ENCODE results near the gene ABR.
A peak's percentile ranks its signal among the peaks of the same experiment; 100 is the strongest.
"Not testable (repeated sequence)": the region's sequence is repeated elsewhere in the genome, so short reads cannot be mapped to it uniquely, and the experiment has no call there.

The ABR gene

GRCh38 chr17:1112875-1113274 is 66.9 kb downstream of the ABR start:
- DNase-seq: no peak

DNA sequence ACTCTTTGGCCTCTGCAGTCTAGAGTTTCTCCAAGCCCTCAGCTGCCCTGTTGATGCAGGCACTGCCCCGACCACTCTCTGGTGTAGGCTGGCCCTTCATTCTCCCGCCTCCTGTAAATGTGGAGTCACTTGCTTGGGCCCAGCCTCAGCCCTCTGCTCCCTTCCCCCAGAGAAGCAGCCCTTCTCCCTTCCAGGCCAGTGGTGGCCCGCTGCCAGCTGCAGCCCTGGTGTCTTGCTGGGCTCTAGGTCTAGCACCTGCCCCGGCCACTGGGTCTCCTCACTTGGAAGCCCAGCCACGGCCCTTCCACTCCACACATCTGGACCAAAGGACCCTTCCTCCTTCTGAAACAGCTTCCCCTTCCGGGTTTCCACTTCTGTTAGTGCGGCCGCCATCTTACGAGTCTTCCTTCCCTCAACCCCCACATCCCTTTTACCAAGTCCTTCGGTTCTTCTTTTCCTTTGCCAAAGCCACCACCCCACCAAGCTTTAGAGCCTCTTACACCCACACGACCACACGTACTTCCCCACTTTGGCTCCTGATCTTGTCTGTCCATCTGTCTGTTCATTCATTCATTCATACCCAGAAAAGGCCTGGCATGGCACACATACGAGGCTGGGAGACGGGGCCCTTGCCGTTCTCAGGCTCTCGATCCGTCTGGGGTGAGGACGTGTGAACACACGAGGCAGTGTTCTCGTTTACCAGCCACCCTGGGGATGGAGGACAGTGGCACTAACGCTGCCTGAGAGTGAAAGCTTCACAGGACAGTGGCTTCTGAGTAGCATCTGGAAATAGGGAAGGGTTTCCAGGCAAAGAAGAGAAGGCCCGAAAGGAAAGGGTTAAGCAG is 68.0 kb downstream of the ABR start:
- peak in 1 of 2 experiments; percentile 37 for DNase-seq

GRCh38 chr17:1110862-1111598 is 68.8 kb downstream of the ABR start:
- peak in 1 of 2 experiments; percentile 46 for DNase-seq

GRCh38 chr17:1110541-1110861 is 69.3 kb downstream of the ABR start:
- DNase-seq: no peak

- DNase-seq: peak in 1 of 2 experiments; percentile 35
Measured at GRCh38 chr17:1109606-1110540, 69.9 kb downstream of the ABR start.

DNA sequence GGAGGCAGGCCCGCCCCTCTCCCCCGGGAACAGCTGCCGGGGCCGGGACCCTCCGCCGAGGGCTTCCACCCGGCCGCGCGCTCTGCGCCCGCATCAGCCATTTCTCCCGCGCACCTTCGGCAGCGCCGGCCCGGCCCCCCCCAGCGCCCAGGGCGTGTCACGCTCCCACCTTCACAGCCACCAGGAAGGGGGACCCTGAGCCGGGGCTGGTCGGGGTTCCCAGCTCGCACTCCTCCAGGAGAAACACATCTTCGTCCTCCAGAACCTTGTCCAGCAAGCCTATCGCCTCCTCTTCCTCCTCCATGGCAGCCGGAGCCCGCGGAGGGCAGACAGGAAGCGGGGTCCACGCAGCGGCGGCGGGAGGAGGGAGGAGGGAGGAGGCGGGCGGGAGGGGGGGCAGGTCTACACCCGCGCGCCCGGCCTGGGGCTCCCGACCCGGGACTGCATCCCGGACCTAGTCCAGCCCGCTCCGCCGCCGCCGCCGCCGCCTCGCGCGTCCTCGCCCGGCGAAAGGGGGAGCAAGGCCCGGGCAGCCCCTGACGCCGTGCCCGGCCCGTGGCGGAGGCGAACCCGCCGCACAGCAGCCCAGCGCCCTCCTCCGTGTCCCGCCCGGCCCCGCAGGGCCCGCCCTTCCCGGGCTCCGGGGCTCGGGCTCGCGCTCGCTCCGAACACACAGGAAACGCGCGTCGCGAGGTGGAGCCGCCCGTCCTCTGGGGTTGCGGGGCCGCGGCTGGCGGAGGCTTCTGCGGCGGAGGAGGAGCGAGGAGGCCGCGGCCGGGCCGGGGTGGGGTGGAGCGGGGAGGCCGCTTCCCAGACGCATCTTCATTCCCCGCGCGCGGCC is 70.8 kb downstream of the ABR start:
- peak in 1 of 2 experiments; percentile 35 for DNase-seq

- no peak for DNase-seq
Measured at GRCh38 chr17:1108478-1108764, 71.4 kb downstream of the ABR start.

DNA sequence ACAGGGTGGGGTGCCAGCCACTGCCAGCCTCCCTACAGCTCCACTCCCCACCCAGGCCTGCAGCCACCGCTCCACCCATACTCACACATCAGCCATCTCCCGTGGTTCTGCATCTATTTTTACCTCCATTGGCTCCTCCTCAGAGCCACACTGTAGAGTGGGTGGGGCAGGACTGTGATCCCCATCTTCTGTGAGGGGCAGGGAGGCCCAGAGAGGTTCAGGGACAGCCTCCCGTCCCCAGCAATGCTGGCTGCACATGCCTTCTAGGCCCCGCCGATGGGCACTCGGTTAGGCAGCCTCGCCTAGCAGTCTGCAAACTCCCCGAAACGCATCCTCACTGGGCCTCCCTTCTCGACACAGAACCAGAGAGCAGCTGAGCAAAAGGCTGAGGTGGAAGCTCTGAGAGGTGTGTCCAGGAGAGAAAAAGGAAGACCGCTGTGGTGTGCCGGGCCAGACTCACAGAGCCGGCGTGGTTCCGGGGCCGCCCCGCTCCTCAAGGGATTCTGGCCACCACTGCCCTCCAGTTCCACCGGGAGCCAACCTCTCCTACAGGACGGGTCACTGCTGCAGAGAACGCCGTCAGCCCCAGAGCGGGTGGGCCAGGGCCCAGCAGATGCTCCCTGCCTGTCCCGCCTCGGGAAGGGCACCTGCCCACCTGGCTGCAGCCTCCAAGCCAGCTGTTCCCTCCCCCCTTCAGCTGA is 71.9 kb downstream of the ABR start:
- DNase-seq: no peak

DNA sequence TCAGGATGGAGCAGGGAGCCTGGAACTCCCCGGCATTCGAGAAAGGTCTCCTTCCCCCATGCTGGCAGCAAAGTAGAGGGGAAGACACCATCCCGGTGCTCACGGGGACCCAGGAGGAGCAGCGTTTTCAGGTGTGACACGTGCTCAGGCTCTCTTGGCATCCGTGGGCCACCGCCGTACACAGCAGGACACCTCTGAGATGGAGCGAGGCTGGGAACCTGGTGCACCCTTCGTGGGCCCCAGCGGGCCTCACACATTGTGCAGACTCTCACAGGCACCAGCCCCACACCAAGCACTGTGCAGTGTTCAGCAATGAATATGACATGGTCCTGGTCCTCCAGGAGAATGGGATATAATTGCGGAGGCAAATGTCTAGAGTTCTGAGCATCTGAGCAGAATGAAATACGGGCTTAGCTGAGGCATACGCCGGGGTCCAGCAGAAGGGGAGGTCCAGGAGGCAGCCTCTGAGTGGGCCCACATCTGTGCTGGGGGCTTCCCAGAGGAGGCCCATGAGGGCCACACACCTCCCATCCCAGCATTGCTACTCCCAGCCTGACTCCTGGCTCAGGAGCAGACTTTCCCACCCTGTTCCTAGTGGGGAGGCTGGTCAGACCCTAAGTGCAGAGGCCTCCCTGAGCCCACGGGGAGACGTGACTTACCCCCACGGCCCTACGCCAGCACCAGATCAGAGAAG is 72.6 kb downstream of the ABR start:
- no peak for DNase-seq

DNA sequence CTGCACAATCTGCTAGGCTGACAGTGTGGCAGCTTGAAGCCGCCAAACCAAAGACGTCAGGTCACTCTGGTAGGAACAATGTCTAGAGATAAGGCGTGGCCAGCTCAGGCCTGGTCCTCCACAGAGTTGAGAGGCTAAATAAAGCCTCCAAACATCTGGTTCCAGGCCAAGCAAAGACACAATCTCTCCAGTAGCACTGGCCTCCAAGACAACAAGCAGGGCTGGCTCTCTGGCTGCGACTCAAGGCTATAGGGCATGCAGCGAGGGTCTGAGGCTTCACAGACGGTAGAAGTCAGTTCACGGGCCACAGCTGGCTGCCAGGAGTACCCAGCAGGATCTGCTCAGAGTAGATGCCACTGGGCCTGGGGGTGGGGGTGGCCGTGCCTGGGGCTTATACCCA is 75.6 kb downstream of the ABR start:
- no peak for DNase-seq

DNA sequence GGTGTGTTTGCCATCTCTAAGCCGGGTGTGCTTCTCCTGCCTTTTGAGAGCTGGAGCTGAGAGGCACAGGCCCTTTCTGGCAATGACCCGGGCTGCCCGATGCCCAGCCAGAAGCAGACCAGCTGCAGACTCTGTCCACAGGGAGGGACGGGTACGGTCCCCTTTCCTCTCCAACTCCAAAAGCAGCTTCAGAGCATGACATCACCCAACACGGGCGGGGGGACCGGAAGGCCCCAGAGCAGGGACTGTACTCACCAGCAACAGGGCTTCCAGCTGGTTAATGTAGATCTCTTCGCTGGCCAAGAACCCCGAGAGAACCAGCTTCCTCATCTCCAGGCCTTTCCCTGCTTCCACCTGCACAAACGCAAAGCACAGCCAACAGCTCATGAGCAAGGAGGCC is 79.4 kb downstream of the ABR start:
- DNase-seq: no peak

DNA sequence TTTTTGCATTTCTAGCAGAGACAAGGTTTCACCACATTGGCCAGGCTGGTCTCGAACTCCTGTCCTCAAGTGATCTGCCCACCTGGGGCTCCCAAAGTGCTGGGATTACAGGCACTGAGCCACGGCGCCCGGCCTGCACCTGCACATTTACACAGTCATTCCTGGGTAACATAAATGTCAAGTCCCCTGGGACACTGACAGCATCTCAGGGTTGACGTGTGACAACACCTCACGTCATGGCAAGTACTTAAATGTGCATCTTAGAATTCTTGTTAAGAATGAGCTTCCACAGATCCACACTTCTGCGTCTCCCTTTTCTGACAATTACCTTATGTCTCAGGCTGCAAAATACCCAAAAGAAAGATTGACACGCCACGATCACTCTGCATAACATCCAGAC is 80.5 kb downstream of the ABR start:
- no peak for DNase-seq

DNA sequence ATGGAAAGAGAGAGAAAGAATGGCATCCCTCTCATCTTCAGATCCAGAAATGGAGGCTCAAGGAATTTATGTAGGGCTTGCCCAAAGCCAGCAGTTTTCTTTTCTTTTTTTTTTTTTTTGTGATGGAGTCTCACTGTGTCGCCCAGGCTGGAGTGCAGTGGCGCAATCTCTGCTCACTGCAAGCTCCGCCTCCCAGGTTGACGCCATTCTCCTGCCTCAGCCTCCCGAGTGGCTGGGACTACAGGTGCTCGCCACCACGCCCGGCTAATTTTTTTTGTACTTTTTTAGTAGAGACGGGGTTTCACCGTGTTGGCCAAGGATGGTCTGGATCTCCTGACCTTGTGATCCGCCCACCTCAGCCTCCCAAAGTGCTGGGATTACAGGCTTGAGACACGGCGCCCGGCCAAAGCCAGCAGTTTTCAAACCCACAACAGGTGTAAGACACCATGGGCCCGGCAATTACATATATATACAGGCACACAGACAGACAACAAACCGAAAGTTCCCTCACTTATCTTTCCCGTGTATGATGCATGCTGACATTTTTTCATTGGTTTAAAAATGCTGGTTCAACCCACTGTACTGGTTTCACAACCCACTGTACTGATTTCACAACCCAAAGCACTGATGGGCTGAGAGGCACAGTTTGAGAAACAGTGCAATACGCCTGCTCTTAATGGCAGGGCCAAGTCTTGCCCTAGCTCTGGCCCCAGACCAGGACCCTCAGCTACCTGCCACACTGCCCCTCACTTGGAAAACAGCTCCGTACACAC is 81.6 kb downstream of the ABR start:
- DNase-seq: not testable (repeated sequence)

DNA sequence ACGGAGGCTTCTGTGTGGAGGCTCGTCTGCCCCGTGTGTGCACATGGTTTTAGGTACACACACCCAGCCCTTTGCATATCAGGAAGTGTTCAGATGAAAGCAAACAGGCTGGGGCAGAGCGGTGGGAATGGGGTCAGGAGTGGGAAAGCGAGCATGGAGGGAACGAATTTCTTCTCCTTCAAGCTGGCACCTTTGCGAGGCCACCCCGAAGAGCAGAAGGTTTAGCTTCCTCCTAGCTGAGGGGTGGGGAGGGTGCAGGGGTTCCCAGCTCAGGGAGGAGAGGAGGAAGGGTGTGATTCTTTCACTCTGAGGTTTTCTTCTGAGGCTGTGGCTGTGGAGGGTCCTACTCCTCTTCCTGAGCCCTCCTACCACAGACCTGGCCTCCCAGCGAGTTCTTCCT is 83.6 kb downstream of the ABR start:
- no peak for DNase-seq

DNA sequence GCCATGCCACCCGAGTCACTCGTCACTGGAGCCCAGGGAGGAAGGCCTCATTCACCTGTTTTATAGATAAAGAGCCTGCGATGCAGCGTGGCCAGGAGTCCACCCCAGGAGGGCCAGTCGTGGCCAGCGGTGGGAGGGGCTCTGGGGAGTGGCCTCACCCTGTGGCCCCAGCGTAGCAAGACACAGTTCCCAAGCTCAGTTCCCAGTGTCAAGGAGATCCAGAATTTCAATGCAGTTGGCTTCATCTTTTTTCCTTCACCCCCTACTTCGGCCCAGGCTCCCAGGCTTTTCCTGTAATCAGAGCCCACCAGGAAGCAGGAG is 84.0 kb downstream of the ABR start:
- no peak for DNase-seq

GRCh38 chr17:1095090-1095852 is 84.5 kb downstream of the ABR start:
- DNase-seq: no peak

GRCh38 chr17:1094591-1094990 is 85.2 kb downstream of the ABR start:
- DNase-seq: no peak

DNA sequence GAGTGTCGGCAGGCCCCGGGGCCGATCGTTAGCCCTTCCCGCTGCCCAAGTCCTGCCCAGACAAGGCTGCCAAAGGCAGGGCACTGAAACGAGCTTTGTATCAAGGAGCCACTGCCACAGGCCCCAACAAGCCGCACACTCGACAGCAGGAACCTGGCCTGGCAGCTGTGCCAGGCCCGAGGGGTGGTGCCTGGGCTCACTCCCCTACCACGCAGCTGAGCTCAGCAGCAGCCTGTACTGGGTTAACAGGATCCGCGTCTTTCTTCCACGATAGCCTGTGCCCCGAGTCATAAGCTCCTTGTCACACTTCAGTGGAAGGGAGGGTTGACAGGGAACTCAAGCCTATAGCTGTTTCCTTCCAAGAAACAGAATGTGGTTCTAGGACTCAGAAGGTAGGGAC is 87.9 kb downstream of the ABR start:
- no peak for DNase-seq

DNA sequence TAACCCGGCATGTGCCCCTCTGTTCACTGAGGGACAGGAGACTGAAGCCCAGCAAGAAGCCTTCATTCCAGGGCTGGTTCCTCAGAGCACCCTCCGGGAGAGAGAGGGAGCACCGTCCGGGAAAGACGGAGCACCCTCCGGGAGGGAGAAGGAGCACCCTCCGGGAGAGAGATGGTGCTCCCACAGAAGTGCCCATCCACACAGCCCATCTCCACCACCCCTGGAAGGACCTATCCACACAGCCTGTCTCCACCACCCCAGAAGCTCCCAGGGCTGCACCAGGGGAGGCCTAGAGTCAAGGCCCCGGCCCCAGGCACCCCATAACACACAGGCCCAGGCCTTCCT is 88.6 kb downstream of the ABR start:
- DNase-seq: no peak

Data from NCI-H446 (cell line).